ACC112 (cell line): Measurements from ENCODE around the gene DGCR8.

Source experiments
- H2AFZ ChIP-seq: fragments of 200-600 bp; sonication (generic); one replicate; pipeline ENCODE4 v1.6.0; 2017; ENCODE audit warnings: antibody characterized with exemption, low read length; ENCODE audit not compliant: unreplicated experiment
- H3K27ac ChIP-seq: fragments of 200-600 bp; sonication (generic); 2 replicates; pipeline ENCODE4 v1.5.1; 2014; ENCODE audit warnings: low read depth, mild to moderate bottlenecking, antibody characterized with exemption, low read length, moderate library complexity
- H3K27me3 ChIP-seq: fragments of 200-600 bp; sonication (generic); 2 replicates; pipeline ENCODE4 v1.6.1; 2014; ENCODE audit warnings: mild to moderate bottlenecking, antibody characterized with exemption, low read length, moderate library complexity, mixed read lengths; ENCODE audit not compliant: insufficient read depth
- H3K36me3 ChIP-seq: fragments of 200-600 bp; sonication (generic); 2 replicates; pipeline ENCODE4 v1.6.1; 2016; ENCODE audit warnings: mild to moderate bottlenecking, antibody characterized with exemption, low read length, moderate library complexity, mixed read lengths; ENCODE audit not compliant: insufficient read depth
- H3K4me1 ChIP-seq: fragments of 200-600 bp; sonication (generic); one replicate; pipeline ENCODE4 v1.6.1; 2016; ENCODE audit warnings: low read length, mixed read lengths; ENCODE audit not compliant: insufficient read depth, unreplicated experiment, control insufficient read depth
- H3K4me3 ChIP-seq: fragments of 200-600 bp; sonication (generic); 2 replicates; pipeline ENCODE4 v1.5.1; 2014; ENCODE audit warnings: mild to moderate bottlenecking, low read depth, low read length
- H3K79me2 ChIP-seq: fragments of 200-600 bp; sonication (generic); one replicate; pipeline ENCODE4 v1.6.0; 2016; ENCODE audit warnings: low read length; ENCODE audit not compliant: control insufficient read depth, unreplicated experiment, insufficient read depth

DGCR8 gene

DNA sequence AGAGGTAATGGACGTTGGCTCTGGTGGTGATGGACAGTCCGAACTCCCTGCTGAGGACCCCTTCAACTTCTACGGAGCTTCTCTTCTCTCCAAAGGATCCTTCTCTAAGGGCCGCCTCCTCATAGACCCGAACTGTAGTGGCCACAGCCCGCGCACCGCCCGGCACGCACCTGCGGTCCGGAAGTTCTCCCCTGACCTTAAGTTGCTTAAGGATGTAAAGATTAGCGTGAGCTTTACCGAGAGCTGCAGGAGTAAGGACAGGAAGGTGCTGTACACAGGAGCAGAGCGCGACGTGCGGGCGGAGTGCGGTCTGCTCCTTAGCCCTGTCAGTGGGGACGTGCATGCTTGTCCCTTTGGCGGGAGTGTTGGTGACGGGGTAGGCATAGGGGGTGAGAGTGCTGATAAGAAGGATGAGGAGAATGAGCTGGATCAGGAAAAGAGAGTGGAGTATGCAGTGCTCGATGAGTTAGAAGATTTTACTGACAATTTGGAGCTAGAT lies 6.1 kb downstream of the DGCR8 start:
- H3K36me3 ChIP-seq, result peaks cover 5% of the 10 kb centered on the region; the same call in 1 of the 2 replicates

DNA sequence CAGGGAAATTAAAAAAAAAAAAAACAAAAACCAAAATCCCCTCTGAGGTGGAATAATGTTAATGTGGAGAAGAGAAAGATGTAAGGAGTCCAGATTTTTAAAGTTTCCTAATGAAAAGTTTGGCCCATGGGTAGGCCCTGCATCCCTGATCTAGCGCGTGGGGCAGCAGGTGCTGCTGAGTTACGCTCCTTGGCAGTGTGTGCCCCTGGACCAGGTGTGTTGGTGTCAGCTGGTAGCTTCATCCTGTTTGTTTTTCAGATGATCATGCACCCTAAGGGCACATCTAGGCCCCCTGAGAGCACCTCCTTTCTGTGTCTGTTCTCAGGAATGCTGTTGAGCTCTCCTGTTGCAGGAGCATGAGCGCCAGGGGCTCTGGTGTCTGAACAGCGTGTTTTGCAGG lies 6.7 kb downstream of the DGCR8 start:
- Histone ChIP-seq H3K27ac (no peak overlapping the region), H2AFZ (no peak overlapping the region), H3K36me3 (peaks cover 5% of the 10 kb centered on the region; the same call in 1 of the 2 replicates), H3K79me2 (peaks cover 55% of the 10 kb centered on the region), H3K4me1 (peaks cover 3% of the 10 kb centered on the region), H3K27me3 (no peaks in the 10 kb centered on the region), H3K4me3 (no peak overlapping the region)

More for the DNA sequence above, 6.1 kb downstream of the DGCR8 start:
- H3K4me1 ChIP-seq, result peaks cover 3% of the 10 kb centered on the region
- H3K4me3 ChIP-seq, result no peak overlapping the region
- no peak overlapping the region for H3K27ac ChIP-seq
- no peak overlapping the region for H2AFZ ChIP-seq
- H3K79me2 ChIP-seq, result peaks cover 62% of the 10 kb centered on the region
- no peaks in the 10 kb centered on the region for H3K27me3 ChIP-seq

- H3K4me1 ChIP-seq, result peaks cover 3% of the 10 kb centered on the region
- no peaks in the 10 kb centered on the region for H3K27me3 ChIP-seq
- H3K4me3 ChIP-seq, result no peak overlapping the region
- no peak overlapping the region for H3K27ac ChIP-seq
- H3K79me2 ChIP-seq, result peaks cover 48% of the 10 kb centered on the region
- H3K36me3 ChIP-seq, result peaks cover 5% of the 10 kb centered on the region; the same call in 1 of the 2 replicates
- H2AFZ ChIP-seq, result no peak overlapping the region
Measured at GRCh38 chr22:20087319-20088262, 7.5 kb downstream of the DGCR8 start.

- peaks cover 5% of the 10 kb centered on the region; the same call in 1 of the 2 replicates for H3K36me3 ChIP-seq
- peaks cover under 1% of the 10 kb centered on the region for H3K4me1 ChIP-seq
- H3K4me3 ChIP-seq, result no peak overlapping the region
- H3K27ac ChIP-seq, result no peak overlapping the region
- H3K27me3 ChIP-seq, result no peaks in the 10 kb centered on the region
- H2AFZ ChIP-seq, result no peak overlapping the region
- H3K79me2 ChIP-seq, result peaks cover 42% of the 10 kb centered on the region
Measured at GRCh38 chr22:20088263-20088648, 8.2 kb downstream of the DGCR8 start.

GRCh38 chr22:20089226-20089976 lies 9.4 kb downstream of the DGCR8 start:
- Histone ChIP-seq H3K27me3 (no peaks in the 10 kb centered on the region), H3K4me3 (no peak overlapping the region), H2AFZ (no peak overlapping the region), H3K36me3 (peaks cover 5% of the 10 kb centered on the region; the same call in 1 of the 2 replicates), H3K27ac (no peak overlapping the region), H3K4me1 (no peaks in the 10 kb centered on the region), H3K79me2 (peaks cover 30% of the 10 kb centered on the region)

DNA sequence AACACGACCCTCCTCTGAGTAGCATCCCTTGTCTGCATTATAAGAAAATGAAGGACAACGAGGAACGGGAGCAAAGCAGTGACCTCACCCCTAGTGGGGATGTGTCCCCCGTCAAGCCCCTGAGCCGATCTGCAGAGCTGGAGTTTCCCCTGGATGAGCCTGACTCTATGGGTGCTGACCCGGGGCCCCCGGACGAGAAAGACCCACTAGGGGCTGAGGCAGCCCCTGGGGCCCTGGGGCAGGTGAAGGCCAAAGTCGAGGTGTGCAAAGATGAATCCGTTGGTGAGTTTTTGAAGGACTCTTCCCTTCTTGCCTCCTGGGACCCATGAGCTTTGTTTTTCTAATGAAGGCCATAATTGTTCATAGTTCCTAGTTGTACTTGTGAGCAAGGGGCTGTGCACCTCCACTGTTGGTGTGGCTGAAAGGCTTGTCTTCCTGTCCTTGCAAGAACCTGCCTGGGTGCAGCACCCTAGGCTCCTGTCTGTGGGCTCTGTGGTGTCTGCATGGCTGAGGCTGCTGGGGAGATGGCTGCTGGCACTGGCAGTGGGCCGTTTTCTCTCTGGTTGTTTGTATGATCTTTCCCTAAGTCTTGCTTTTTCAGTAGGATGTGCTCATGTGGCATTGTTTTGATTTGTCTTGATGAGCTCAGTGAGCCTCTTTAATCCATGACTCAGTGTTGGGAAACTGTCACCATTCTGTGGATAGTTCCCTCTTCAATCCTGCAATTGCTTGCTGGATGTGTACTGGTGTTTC lies 10.1 kb downstream of the DGCR8 start:
- Histone ChIP-seq H3K4me1 (no peaks in the 10 kb centered on the region), H3K4me3 (no peak overlapping the region), H3K27me3 (no peaks in the 10 kb centered on the region), H3K27ac (no peak overlapping the region), H3K79me2 (peaks cover 23% of the 10 kb centered on the region), H3K36me3 (peaks cover 5% of the 10 kb centered on the region; the same call in 1 of the 2 replicates), H2AFZ (no peak overlapping the region)

DNA sequence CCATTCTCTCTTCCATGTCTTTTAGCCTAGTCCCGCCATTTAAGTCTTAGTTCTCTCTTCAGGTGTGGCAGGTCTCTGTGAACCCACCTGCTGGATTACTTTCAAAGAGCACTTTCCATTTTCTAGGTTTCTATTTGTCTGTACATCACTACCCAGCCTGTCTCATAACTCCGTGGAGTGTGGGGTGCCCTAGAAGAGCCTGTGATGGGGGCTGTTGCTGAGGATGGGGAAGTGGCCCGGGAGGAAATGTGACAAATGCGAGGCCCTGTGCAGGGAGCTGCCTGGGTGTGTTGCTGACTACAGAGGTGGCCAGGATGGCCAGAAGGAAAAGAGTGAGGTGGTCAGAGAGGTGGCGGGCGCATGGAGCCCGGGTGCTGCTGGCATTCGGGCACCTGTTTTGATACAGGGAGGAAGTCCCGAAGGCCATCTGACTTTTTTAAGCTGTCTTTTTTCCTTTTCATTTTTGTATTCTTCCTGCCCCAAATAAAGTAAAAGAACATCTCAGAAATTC lies 10.7 kb downstream of the DGCR8 start:
- Histone ChIP-seq H2AFZ (no peak overlapping the region), H3K79me2 (peaks cover 16% of the 10 kb centered on the region), H3K4me1 (no peaks in the 10 kb centered on the region), H3K36me3 (peaks cover 7% of the 10 kb centered on the region), H3K27ac (no peak overlapping the region), H3K4me3 (no peak overlapping the region), H3K27me3 (no peaks in the 10 kb centered on the region)

- Histone ChIP-seq H3K27ac (no peak overlapping the region), H3K27me3 (no peaks in the 10 kb centered on the region), H3K79me2 (peaks cover 6% of the 10 kb centered on the region), H3K4me3 (no peak overlapping the region), H2AFZ (no peak overlapping the region), H3K36me3 (peaks cover 17% of the 10 kb centered on the region), H3K4me1 (no peaks in the 10 kb centered on the region)
Measured at GRCh38 chr22:20091690-20092476, 11.8 kb downstream of the DGCR8 start.

DNA sequence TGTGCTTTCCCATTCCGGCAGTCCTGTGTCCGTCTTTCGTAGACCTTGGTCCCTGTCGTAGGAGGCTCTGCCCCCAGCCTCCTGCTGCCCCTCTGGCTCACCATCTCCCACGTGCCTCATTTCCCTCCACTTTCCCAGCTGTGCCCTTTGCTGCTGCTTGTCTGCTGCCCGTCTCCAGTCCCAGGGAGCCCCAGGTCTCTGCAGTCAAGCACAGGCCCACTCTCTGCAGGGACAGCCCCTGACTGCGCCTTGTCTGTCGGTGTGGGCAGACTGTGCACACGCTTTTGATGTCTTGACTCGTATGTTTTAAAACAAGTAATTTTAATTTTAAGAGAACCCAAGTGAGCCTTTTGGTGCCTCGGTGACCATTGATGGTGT lies 12.4 kb downstream of the DGCR8 start:
- H2AFZ ChIP-seq, result no peak overlapping the region
- no peaks in the 10 kb centered on the region for H3K4me1 ChIP-seq
- H3K36me3 ChIP-seq, result peaks cover 23% of the 10 kb centered on the region
- H3K79me2 ChIP-seq, result peaks cover 5% of the 10 kb centered on the region
- H3K27ac ChIP-seq, result no peak overlapping the region
- H3K27me3 ChIP-seq, result no peaks in the 10 kb centered on the region
- H3K4me3 ChIP-seq, result no peak overlapping the region
